Psoas muscle (tissue), 8 donors: ENCODE measurements around the gene NSUN3. TPM values are rescaled to one million over a fixed set of nuclear protein-coding genes. Genes with fewer than 3 reads are reported as not detected.

Experiments used
- ATAC-seq, 4 donors: fragments of 200-7000 bp; cut with Tn5 transposase; one replicate each; pipeline ENCODE4 v1.9.1; 2020; ENCODE audit warnings: moderate library complexity in 3 of 4, mild to moderate bottlenecking in 2 of 4
- DNase-seq, 2 donors: peaks; one replicate each; pipeline ENCODE4 v3.0.0-alpha.2; 2020
- H3K27ac ChIP-seq: fragments of 200-600 bp; one replicate; pipeline ENCODE4 v1.8.0; 2022
- H3K27me3 ChIP-seq, 3 donors: fragments of 200-600 bp in 1 of 3; one replicate each; pipeline versions ENCODE4 v1.6.1 to v1.8.0; 2013 to 2022; ENCODE audit warnings: low read length in 2 of 3, mild to moderate bottlenecking in 2 of 3, moderate library complexity in 1 of 3; ENCODE audit not compliant: insufficient read depth in 3 of 3
- H3K36me3 ChIP-seq, 2 donors: fragments of 200-600 bp in 1 of 2; one replicate each; pipeline versions ENCODE4 v1.6.1 to v1.8.0; 2013 to 2022; ENCODE audit warnings: low read depth in 1 of 2, mild to moderate bottlenecking in 1 of 2, moderate library complexity in 1 of 2; ENCODE audit not compliant: insufficient read depth in 1 of 2
- H3K4me1 ChIP-seq: fragments of 200-600 bp; one replicate; pipeline ENCODE4 v1.8.0; 2022
- H3K4me3 ChIP-seq: fragments of 200-600 bp; one replicate; pipeline ENCODE4 v1.8.0; 2022; ENCODE audit warnings: mild to moderate bottlenecking
- H3K9me3 ChIP-seq: fragments of 200-600 bp; one replicate; pipeline ENCODE4 v1.8.0; 2022
- WGBS, 3 donors: extraction: QIAGEN DNeasy Blood & Tissue Kit; methylation state at CpG; one replicate each; pipeline versions ENCODE4 v1.1.6 to v1.1.7; 2013; 5-methylcytosine and 5-hydroxymethylcytosine counted together
- intact Hi-C, 2 donors: fragments of 100-400 bp; cut with DNase I; formaldehyde crosslinking; loops; one replicate each; pipeline versions ENCODE4 v1.11.0 to v1.14.2; 2022
- polyA plus RNA-seq, 3 donors: library from polyadenylated mRNA; stranded (reverse); fragments of 200-250 nt; gene quantifications; one replicate each; pipeline ENCODE4 v1.2.3, GENCODE V29; 2013
- total RNA-seq, 4 donors: library from RNA; stranded (reverse); fragmentation: NEBNext Ultra II Directional in 2 of 4; extraction: Animal tissue kit (Norgen Biotek cat#: 25700) in 2 of 4; gene quantifications; one replicate each; pipeline versions ENCODE4 v1.2.1 to v1.2.4, GENCODE V29; 2021 to 2023
- TF ChIP-seq, protein P1 (sequence below): fragments of 200-600 bp; IDR thresholded peaks from one replicate; pipeline ENCODE4 v1.8.0; 2022; ENCODE audit warnings: antibody characterized with exemption
- donor health status: healthy with polysubstance abuse.
- donor health status: DM: no; HTN: no; CAD: no; lungs with moderate emphysema.
- donor health status: Bipolar disorder and iron deficiency.
- donor health status: healthy.
- donor health status: DM: yes; HTN: yes; CAD: no.
- donor health status: DM: no; HTN: no; CAD: no.
- donor health status: DM: no; HTN: no; CAD: no.
- donor health status: DM: yes; HTN: yes; CAD: no.

The NSUN3 gene
- total and polyA plus RNA-seq, 7 donors: 1.5 to 4.1 (median 2.6) TPM

- Histone ChIP-seq H3K4me3 (no peak overlapping the region), H3K9me3 (no peaks in the 10 kb centered on the region), H3K27ac (no peak overlapping the region), H3K36me3 (peaks cover 0 to 2% of the 10 kb centered on the region in 2 donors), H3K27me3 (no peaks in the 10 kb centered on the region), H3K4me1 (no peaks in the 10 kb centered on the region)
- ATAC-seq: no peak
- WGBS, 3 donors: 73 to 90% (median 78%) methylated on average over 2 of the region's 2 CpGs
- DNase-seq: no peak
- TF ChIP-seq, protein P1, sequence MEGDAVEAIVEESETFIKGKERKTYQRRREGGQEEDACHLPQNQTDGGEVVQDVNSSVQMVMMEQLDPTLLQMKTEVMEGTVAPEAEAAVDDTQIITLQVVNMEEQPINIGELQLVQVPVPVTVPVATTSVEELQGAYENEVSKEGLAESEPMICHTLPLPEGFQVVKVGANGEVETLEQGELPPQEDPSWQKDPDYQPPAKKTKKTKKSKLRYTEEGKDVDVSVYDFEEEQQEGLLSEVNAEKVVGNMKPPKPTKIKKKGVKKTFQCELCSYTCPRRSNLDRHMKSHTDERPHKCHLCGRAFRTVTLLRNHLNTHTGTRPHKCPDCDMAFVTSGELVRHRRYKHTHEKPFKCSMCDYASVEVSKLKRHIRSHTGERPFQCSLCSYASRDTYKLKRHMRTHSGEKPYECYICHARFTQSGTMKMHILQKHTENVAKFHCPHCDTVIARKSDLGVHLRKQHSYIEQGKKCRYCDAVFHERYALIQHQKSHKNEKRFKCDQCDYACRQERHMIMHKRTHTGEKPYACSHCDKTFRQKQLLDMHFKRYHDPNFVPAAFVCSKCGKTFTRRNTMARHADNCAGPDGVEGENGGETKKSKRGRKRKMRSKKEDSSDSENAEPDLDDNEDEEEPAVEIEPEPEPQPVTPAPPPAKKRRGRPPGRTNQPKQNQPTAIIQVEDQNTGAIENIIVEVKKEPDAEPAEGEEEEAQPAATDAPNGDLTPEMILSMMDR: no peak
- intact Hi-C loops: no loop called here
These were observed 58.3 kb downstream of the NSUN3 start for GRCh38 chr3:94121161-94121560.

- DNase-seq (no peak), ATAC-seq (no peak)
- intact Hi-C loops: no loop called here
- no peak overlapping the region for H3K27ac ChIP-seq
- no peaks in the 10 kb centered on the region for H3K4me1 ChIP-seq
- 67 to 79% (median 69%) methylated on average over 2 of the region's 2 CpGs for WGBS, 3 donors
- H3K9me3 ChIP-seq: no peaks in the 10 kb centered on the region
- no peaks in the 10 kb centered on the region for H3K27me3 ChIP-seq
- no peak overlapping the region for H3K4me3 ChIP-seq
- TF ChIP-seq, protein P1: no peak
- peaks cover 0 to 7% of the 10 kb centered on the region in 2 donors for H3K36me3 ChIP-seq
These were observed 64.3 kb downstream of the NSUN3 start for GRCh38 chr3:94127115-94127514.

- H3K4me3 ChIP-seq: no peak overlapping the region
- WGBS, 3 donors: 74 to 84% (median 82%) methylated on average over 2 of the region's 2 CpGs
- H3K36me3 ChIP-seq: peaks cover 0 to 7% of the 10 kb centered on the region in 2 donors
- no peaks in the 10 kb centered on the region for H3K27me3 ChIP-seq
- TF ChIP-seq, protein P1: no peak
- H3K9me3 ChIP-seq: no peaks in the 10 kb centered on the region
- intact Hi-C loops: no loop called here
- H3K4me1 ChIP-seq: no peaks in the 10 kb centered on the region
- no peak for DNase-seq
- ATAC-seq: no peak
- no peak overlapping the region for H3K27ac ChIP-seq
These were observed 67.8 kb downstream of the NSUN3 start for GRCh38 chr3:94130690-94131089.

- no peaks in the 10 kb centered on the region for H3K9me3 ChIP-seq
- TF ChIP-seq, protein P1: no peak
These were observed 69.9 kb downstream of the NSUN3 start for GRCh38 chr3:94132777-94133176.

GRCh38 chr3:94136133-94136532 lies 73.3 kb downstream of the NSUN3 start:
- no peaks in the 10 kb centered on the region for H3K27me3 ChIP-seq
- ATAC-seq (no peak), DNase-seq (no peak)
- no peak overlapping the region for H3K27ac ChIP-seq
- intact Hi-C loops: no loop called here
- no peaks in the 10 kb centered on the region for H3K36me3 ChIP-seq
- 84 to 89% (median 88%) methylated on average over 1 of the region's 1 CpG for WGBS, 3 donors
- TF ChIP-seq, protein P1: no peak
- no peak overlapping the region for H3K4me3 ChIP-seq
- no peaks in the 10 kb centered on the region for H3K4me1 ChIP-seq
- no peaks in the 10 kb centered on the region for H3K9me3 ChIP-seq

More at GRCh38 chr3:94132777-94133176, 69.9 kb downstream of the NSUN3 start:
- no peak for DNase-seq
- no peak overlapping the region for H3K27ac ChIP-seq
- intact Hi-C loops: no loop called here
- no peaks in the 10 kb centered on the region for H3K27me3 ChIP-seq
- ATAC-seq: no peak
- whole genome bisulfite sequencing, 3 donors: 19 to 27% (median 27%) methylated on average over 1 of the region's 1 CpG
- no peaks in the 10 kb centered on the region for H3K4me1 ChIP-seq
- no peaks in the 10 kb centered on the region for H3K36me3 ChIP-seq
- H3K4me3 ChIP-seq: no peak overlapping the region
